Measurements from ENCODE around the gene ANKRD11.

ANKRD11 gene

DNA sequence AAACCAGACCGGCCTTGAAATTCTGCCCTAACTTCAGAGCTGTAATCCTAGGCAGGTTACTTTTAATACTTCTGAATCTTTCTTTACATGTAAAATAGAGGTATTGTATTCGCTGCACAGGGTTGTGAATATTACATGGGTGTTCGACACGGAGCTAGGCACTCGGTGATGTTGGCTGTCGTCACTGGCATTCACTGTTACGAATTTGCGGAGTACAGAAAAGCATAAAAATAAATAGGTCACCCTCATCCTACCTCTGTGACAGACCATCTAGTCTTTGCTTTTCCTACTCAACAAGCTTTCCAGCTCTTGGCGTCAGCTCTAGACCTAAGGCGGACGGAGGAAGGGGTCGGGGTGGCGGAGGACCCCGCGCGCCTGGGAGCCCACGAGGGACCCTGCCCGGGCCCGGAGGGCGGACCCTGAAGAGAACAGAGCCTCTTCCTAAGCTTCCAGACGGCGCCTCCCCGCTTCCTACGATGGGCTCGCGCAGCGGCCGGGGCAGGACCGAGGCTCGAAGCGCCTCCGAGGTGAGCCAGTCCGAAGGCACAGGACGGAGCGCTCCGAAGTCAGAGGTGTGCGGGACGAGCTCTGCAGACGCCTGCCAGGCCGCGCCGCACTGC is 17.0 kb upstream of the ANKRD11 start:
- DNase-seq (ENCODE audit: low read depth in 2 of 3, low spot score in 2 of 3) = peak in 1 of 3 experiments; percentile 3

DNA sequence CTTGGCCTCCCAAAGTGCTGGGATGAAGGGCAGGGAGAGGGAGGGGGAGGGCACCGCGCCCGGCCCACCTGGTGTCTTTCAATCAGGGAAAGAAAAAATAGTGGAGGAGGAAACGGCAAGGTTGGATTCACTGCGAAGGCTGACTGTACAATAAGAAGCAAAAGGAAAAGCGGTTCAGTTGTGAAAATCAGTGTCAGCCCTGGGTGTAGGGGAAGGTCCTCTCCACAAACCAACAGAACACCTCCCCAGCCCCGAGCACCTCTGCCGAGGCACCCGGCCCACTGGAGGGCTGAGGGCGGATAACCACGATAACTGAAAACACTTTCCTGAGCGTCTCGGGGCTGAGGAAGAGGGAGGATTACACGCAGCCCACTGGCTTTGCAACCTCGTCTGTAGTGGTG is 16.4 kb upstream of the ANKRD11 start:
- peak in 1 of 3 experiments; percentile 14 for DNase-seq (ENCODE audit: low read depth in 2 of 3, low spot score in 2 of 3)

DNA sequence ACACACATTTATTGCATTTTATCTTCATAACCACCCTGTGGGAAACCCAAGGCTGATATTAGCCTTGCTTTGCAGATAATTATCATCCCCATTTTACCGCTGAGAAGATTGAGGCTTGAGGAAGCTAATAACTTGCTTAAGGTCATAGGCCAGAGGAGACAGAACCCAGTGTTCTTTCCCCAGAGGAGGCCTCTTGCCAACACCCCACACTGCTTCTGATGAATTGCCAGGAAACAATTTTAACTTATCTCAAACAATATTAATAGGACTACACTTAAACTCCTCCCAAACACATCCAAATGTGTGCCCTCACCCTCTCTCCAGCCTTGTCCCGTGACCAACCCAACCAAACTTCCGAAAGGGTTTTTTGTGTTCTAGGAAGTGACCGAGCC is 15.7 kb upstream of the ANKRD11 start:
- no peak for DNase-seq (ENCODE audit: low read depth in 2 of 3, low spot score in 2 of 3)

DNA sequence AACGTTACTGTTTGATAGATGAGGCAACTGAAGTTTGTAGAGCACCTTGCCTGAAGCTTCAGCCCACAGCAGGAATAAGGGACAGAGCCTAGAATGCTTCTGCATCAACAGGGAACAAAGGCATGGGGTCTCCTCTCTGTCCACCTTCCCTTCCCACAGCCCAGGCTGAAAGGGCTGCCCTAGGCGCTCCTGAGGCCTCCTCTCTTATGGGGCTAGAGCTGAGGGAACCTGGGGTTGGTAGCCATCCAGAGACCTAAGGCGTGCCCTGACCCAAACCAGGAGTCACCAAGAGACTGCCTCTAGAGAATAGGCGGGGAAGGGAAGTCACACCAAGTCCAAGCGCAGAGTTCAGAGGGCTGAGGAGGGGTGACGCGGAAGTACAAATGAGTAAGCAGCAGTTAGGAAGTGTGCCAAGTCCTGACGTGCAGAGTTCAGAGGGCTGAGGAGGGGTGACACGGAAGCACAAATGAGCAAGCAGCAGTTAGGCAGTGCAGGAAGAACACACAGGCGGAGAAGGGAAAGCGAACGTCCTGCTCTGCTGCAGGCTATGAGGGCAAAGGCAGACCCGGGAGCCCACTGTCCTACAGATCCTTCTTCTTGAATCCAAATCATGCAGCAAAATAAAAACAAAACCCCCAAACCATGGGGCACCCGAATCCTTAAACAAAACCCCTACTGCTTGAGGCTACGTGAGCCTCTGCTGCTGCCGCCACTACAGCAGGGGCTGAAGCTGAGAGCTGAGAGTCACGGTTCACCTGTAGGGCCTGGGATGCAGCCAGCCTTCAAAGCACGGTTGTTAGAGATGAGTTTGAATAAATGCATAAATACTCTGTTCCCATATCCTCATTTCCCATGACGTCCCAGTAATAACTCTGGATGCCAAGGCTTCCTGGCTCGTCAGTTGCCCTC is 15.1 kb upstream of the ANKRD11 start:
- DNase-seq (ENCODE audit: low read depth in 2 of 3, low spot score in 2 of 3) = peak; percentile 53 to 83 (median 60)

DNA sequence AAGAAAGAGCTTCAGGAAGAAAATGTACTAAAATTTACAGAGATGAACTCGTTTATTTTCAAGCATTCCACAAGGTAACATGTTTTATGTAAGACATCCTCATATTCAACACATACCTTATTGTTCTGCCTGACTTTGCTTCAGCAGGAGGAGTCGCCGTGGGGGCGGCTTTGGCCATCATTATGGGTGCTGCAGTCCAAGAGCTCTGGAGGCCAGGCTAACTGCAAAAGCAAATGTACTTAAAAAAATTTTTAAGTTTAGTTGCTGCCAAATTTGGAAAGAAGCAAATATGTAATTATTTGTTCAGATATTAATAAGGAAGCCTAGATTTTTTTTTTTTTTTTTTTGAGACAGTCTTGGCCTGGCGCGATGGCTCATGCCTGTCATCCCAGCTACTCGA is 13.7 kb upstream of the ANKRD11 start:
- no peak for DNase-seq (ENCODE audit: low read depth in 2 of 3, low spot score in 2 of 3)

DNA sequence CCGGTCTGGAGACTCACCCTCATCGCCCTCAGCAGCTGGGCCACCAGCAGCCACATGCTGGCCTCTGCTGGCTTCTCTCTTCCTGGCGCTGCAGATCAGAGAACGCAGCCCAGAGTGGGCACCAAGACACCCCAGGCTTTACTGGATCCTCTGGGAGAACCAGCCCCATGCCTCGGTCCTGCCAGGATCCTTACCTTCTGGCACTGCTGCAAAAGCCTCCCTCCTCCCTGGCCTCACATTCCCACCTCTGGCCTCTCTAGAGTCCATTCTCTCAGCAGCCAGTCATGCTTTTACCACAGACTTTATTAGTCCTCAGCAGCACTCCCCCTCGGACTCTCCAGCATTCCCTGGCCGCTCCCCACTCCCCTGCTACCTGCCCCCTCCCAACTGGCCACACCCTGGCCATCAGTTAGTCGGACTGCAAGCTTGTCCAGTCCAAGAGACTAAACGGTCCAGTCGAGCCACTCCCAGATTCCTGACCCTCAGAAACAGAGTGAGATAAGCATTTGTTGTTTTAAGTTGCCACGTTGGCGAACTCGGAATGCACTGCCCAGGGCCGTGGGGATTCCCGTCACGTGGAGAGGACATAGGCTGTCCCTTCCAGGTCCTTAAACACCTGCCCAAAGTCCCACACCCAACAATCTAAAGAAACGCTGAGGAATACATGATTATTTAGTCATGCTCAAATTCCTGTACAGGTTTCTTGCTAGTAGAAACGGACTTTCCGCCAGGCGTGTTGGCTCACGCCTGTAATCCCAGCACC is 11.9 kb upstream of the ANKRD11 start:
- no peak for DNase-seq (ENCODE audit: low read depth in 2 of 3, low spot score in 2 of 3)

DNA sequence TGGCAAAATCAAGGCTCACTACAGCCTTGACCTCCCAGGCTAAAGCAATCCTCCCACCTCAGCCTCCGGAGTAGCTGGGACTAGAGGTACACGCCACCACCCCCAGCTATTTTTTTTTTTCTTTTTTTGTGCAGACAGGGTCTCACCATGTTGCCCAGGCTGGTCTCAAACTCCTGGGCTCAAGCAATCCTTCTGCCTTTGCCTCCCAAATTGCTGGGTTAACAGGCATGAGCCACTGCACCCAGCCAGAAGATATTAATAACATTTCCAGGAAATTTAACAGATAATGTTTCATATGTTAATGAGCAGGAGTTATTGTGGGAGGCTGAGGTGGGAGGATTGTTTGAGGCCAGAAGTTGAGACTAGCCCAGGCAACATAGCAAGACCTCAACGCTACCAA is 9.4 kb upstream of the ANKRD11 start:
- DNase-seq (ENCODE audit: low read depth in 2 of 3, low spot score in 2 of 3) = no peak

DNA sequence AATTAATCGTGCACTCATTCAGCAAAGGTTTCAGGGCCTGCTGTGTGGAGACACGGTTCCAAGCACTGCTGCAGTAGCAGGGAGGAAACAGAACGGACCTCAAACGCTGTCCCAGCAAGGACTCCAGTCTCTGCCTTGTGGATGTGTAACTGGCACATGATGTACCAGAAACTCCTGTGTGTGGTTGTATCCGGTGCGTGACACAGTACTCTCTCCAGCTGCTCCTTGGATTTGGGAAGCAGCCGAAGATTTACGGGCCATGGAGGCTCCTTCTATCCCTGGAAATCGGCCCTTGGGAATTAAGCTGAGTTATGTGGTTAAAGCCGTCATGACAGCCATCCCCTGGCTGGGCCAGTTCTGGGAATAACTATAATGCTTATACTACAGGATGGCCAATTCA is 8.5 kb upstream of the ANKRD11 start:
- no peak for DNase-seq (ENCODE audit: low read depth in 2 of 3, low spot score in 2 of 3)

DNA sequence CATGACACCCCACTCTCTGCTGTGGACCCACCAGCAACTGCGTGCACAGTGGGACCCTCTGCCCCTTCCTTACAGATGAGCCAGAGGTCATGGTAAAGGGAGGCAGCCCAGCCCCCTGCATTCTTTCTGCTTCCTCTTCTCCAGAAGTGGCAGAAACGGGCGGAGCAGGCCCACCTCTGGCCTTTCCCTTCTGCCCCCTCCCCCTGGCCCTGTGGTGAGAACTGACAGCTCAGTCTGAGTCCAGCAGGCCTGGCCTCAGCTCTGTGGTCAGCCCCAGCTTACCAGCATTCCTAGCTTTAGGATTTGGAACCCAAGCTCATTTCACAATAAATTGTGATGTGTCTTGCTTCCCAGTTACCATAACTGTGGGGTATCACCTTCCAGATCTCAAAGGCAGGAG is 4.8 kb upstream of the ANKRD11 start:
- DNase-seq (ENCODE audit: low read depth in 2 of 3, low spot score in 2 of 3) = no peak

DNA sequence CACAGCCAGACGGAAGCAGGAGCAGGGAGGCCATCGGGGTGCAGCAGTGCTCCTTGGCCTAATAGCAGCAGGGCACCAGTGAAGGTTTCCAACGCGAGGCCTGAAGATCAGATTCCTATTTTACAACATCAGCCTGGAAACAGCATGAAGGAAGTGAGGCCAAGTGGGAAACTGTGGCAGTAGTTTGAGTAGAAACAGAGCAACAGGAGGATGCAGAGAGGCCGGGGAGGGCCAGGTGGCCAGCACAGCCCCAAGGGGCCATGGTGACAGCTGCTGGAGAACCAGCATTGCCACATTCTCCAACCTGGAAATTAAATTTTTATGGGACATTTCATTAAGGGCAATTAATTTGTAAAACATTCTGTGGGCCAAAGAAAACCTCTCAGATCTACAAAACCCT is 3.4 kb upstream of the ANKRD11 start:
- DNase-seq (ENCODE audit: low read depth in 2 of 3, low spot score in 2 of 3) = no peak

DNA sequence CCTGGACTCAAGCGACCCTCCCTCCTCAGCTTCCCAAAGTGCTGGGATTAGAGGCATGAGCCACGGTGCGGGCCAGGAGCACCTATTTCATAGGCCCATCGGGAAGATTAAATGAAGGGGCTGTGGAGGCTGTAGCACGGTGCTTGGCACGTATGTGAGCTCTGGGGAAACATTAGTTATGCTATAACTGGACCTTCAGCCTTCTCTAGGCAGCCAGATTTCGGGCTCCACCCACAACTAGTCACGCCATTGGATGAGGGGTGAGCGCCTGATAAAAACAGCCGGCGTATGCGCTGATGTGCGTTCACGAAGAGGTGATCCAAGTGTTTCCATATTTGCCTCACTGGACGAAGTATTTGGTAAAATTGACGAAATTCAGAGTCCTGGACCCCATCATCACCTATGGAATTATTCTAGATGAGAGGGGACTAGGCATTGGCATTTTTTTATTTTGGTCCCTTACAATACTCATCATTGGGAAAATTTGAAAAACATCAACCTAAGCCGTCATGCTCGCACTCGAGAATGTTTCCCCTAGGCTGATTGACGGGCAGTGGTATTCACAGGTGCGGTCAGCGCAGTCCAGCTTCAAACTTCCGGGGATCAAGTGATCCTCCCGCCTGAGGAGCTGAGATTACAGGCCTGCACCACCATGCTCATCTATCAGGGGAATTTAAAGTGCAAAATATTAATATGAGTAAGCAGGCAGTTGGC is 1.8 kb upstream of the ANKRD11 start:
- no peak for DNase-seq (ENCODE audit: low read depth in 2 of 3, low spot score in 2 of 3)

DNA sequence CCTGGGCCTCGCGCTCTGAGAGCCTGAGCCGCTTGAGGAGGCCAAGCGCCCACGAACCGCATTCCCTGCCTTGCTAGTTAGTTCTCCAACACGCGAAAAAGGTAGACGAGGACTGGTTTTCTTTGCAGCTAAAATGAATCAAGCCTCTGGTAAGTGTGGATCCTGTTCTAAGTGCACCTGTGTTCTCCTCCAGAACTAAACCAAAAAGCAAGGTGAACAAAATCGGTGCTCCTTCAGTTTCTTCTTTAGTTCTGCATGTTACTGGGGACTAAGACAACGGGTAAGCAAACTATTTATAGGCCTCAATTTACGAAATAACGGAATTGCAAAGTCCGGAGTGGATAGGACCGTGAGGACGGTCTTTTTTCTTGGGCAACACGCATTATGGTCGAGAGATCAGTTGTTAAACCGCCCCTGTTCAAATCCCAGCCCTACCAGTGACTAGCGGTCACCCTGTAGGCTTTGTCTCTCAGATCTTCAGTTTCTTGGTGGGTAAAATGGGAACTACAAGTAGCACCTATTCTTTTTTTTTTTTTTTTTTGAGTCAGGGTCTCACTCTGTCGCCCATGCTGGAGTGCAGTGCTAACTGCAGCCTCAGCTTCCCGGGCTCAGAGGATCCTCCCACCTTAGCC is 993 bp upstream of the ANKRD11 start:
- no peak for DNase-seq (ENCODE audit: low read depth in 2 of 3, low spot score in 2 of 3)

DNA sequence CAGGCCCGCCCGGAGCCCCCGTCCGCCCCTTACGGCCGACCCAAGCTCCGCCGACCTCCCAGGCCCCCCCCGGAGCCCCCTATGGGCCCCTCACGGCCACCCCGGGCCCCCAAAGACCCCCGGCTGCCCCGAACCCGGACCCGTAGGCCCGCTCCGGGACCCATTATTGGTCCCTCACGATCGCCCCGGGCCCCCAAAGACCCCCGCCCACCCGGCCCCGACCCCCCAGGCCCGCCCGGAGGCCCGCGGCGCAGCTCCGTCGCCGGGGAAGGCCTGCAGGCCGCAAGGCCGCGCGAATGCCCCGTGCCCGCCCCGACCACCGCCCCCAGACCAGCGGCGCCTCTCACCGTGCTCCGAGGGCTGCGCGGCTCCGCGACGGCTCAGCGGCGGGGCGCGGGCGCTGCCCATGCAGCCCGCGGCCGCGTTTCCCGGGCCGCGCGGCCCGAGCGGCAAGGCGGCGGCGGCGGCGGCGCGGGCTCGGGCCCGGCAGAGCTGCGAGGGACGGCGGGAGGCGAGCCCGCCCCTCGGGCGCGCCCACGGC is 393 bp downstream of the ANKRD11 start:
- no peak for DNase-seq (ENCODE audit: low read depth in 2 of 3, low spot score in 2 of 3)

DNA sequence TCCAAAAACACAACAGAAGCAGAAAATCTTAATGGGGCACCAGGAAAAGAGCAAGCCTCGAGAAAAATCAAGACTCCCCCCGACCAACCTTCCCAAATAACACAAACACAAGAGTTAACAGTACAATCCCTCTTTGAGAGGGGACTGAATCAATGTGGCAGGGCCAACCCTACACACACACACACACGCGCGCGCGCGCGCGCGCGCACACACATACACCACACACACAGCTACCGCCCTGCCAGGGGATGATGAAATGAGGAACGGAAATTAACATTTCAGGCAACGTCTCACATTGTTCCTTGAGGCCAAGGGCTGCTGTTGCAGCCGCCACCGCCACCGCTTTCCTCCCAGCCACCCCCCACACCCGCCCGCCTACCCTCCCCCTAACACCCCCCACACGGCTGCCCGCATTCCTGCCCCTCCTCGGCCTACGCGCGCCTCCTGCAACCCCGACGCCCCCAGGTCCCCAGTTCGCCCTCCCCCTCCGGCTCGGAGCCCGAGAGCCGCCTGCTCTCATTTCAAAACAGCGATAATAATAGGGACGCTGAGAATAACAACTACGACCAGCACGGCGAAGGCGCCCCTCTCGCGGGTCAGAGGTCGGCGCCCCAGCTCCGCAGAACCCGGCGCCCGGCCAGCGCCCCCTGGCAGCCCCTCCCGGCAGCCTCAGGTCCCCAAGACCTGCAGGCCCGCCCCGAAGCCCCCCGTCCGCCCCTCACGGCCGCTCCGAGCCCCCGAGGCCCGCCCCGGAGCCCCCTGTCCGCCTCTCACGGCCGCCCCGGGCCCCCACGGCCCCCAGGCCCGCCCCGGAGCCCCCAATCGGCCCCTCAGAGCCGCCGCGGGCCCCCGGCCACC is 1.1 kb downstream of the ANKRD11 start:
- DNase-seq (ENCODE audit: low read depth in 2 of 3, low spot score in 2 of 3) = peak; percentile 64 to 68 (median 67)

DNA sequence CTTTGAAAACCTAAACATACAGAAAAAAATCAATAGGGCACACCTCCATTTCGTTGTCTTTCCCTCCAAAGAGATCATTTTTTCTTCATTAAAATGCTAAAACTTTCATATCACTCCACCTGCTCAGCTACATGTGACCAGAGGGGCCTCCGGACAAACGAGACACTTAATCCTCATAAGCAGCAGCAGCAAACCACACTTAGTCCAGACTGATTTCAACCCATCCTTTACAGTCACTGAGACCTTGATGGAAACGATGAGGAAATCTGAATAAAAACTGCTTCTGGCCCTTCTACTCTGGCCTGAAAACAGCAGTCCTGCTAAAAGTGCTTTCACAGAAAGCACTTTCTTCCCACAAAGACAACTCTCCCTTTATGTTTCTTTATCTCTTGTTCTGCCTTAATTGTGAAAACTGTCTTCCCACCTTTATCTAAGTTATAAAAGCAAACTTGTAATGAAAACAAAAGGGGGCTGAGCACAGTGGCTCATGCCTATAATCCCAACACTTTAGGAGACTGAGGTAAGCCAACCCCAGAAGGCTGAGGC is 4.6 kb downstream of the ANKRD11 start:
- no peak for DNase-seq (ENCODE audit: low read depth in 2 of 3, low spot score in 2 of 3)

DNA sequence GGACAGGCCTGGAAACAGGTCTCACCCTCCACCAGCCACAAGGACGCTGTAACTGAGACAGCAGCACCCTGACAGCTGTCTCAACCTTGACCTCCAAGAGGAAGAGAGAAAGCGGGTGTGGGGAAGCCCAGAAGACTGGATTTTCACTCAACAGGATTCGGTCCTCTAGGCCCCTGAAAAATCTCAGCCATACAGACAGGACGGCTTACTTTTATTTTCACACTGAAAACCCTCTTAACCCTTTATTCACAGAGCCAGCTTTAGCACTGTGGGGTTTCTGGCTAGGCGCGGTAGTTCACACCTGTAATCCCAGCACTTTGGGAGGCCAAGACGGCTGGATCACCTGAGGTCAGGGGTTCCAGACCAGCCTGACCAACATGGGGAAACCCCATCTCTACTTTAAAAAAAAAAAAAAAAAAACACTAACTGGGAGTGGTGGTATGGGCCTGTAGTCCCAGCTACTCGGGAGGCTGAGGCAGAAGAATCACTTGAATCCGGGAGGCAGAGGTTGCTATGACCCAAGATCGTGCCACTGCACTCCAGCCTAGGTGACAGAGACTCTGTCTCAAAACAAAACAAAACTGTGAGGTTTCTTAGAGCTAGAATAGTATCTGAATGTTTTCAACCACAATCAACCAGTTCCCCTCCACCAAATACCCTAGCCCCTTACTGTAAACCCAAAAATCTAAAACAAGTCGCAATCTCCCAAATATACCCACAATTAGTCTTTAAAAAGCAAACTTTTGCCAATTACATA is 5.3 kb downstream of the ANKRD11 start:
- DNase-seq (ENCODE audit: low read depth in 2 of 3, low spot score in 2 of 3) = no peak

DNA sequence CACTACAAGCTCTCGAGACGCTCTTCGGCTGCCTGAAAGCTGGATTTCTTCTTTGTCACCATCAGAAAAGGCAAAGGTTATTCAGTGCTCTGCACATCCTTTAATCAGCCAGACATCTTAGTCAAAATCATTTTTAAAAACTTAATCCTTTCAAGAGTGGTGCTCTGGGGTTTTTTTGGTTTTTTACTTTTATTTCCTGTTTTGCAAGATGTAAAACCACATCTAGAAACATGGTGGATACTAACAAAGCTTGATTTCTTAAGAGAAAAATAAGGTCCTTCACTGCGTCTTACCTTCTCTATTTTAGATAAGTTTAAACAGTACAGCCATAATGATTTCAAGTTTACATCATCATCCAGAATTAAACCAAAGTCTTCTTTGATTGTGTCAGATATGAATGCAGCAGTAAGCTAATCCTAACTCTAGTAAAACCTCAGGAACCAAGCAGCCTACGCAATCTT is 6.3 kb downstream of the ANKRD11 start:
- no peak for DNase-seq (ENCODE audit: low read depth in 2 of 3, low spot score in 2 of 3)

DNA sequence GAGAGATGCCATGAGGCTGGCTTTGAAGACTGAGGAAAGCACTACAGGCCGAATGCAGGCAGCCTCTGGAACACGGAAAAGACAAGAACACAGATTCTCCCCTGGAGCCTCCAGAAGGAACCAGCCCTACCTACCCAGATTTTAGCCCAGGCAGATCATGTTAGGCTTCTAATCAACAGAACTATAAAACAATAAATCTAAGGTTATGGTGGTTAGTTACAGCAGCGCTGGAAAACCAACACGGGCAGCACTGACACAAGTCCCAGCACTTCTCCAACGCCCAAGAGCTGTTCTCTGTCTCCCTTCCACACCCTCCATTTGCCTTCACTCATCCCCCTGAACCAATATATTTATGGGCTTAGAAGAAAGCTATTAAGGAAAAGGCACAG is 7.5 kb downstream of the ANKRD11 start:
- DNase-seq (ENCODE audit: low read depth in 2 of 3, low spot score in 2 of 3) = no peak
